MM.1S (cell line): Measurements from ENCODE around the gene TMEM244.

ENCODE experiments used
- DNase-seq: peaks from one replicate; pipeline ENCODE4 v3.0.0-alpha.2; 2015
- H2AFZ ChIP-seq: fragments of 300-600 bp; sonication (generic); 2 replicates; pipeline ENCODE4 v1.6.0; 2016; ENCODE audit warnings: antibody characterized with exemption, low read length
- H3F3A ChIP-seq: fragments of 300-600 bp; sonication (generic); 2 replicates; pipeline ENCODE4 v1.6.1; 2016; ENCODE audit warnings: mild to moderate bottlenecking, antibody characterized with exemption, low read length, moderate library complexity, mixed read lengths; ENCODE audit not compliant: insufficient read depth
- H3K27ac ChIP-seq: fragments of 300-600 bp; sonication (generic); 2 replicates; pipeline ENCODE4 v1.5.1; 2016; ENCODE audit warnings: mild to moderate bottlenecking, low read length
- H3K27me3 ChIP-seq: fragments of 300-600 bp; sonication (generic); replicated peaks from 2 replicates; pipeline ENCODE4 v1.6.0; 2016; ENCODE audit warnings: low read length; ENCODE audit not compliant: insufficient read depth
- H3K36me3 ChIP-seq: fragments of 300-600 bp; sonication (generic); replicated peaks from 2 replicates; pipeline ENCODE4 v1.6.1; 2016; ENCODE audit warnings: mild to moderate bottlenecking, low read length, mixed read lengths; ENCODE audit not compliant: insufficient read depth
- H3K4me1 ChIP-seq: fragments of 300-600 bp; sonication (generic); 2 replicates; pipeline ENCODE4 v1.6.1; 2016; ENCODE audit warnings: low read length, mixed read lengths
- H3K4me2 ChIP-seq: fragments of 300-600 bp; sonication (generic); 2 replicates; pipeline ENCODE4 v1.6.0; 2016; ENCODE audit warnings: low read depth, low read length
- H3K4me3 ChIP-seq: fragments of 300-600 bp; sonication (generic); 2 replicates; pipeline ENCODE4 v1.5.1; 2016; ENCODE audit warnings: low read length, mixed read lengths
- H3K79me2 ChIP-seq: fragments of 300-600 bp; sonication (generic); 2 replicates; pipeline ENCODE4 v1.6.1; 2016; ENCODE audit warnings: mixed run types, low read length, mixed read lengths
- H3K9ac ChIP-seq: fragments of 300-600 bp; sonication (generic); 2 replicates; pipeline ENCODE4 v1.6.1; 2016; ENCODE audit warnings: low read length, mixed read lengths
- H3K9me2 ChIP-seq: fragments of 300-600 bp; sonication (generic); replicated peaks from 2 replicates; pipeline ENCODE4 v1.6.1; 2016; ENCODE audit warnings: mild to moderate bottlenecking, low read length, mixed read lengths; ENCODE audit not compliant: insufficient read depth
- H3K9me3 ChIP-seq: fragments of 300-600 bp; sonication (generic); replicated peaks from 2 replicates; pipeline ENCODE4 v1.6.1; 2016; ENCODE audit warnings: mild to moderate bottlenecking, low read length, mixed read lengths; ENCODE audit not compliant: insufficient read depth
- H4K20me1 ChIP-seq: fragments of 300-600 bp; sonication (generic); 2 replicates; pipeline ENCODE4 v1.6.1; 2016; ENCODE audit warnings: mild to moderate bottlenecking, low read length, moderate library complexity, mixed read lengths; ENCODE audit not compliant: insufficient read depth
- CTCF ChIP-seq: fragments of 300-600 bp; sonication (generic); IDR thresholded peaks from 2 replicates; pipeline ENCODE4 v1.5.1; 2016; ENCODE audit warnings: antibody characterized with exemption, low read length, mixed read lengths
- EZH2 ChIP-seq: fragments of 300-600 bp; sonication (generic); optimal IDR thresholded peaks from 2 replicates; pipeline ENCODE3; 2017; ENCODE audit warnings: low read depth, mild to moderate bottlenecking, antibody characterized with exemption, low read length, mixed read lengths
- EZH2phosphoT487 ChIP-seq: fragments of 300-600 bp; sonication (generic); IDR thresholded peaks from 2 replicates; pipeline ENCODE4 v1.6.1; 2018; ENCODE audit warnings: antibody characterized with exemption, low read length

The TMEM244 gene

GRCh38 chr6:129786548-129786947 is 74.6 kb downstream of the TMEM244 start:
- TF ChIP-seq EZH2 (no peak), EZH2phosphoT487 (no peak), CTCF (no peak)
- DNase-seq: no peak
- Histone ChIP-seq H3K9ac (no peak overlapping the region), H4K20me1 (no peaks in the 10 kb centered on the region), H2AFZ (no peak overlapping the region), H3K4me3 (no peak overlapping the region), H3K27me3 (no peaks in the 10 kb centered on the region), H3K4me1 (no peaks in the 10 kb centered on the region), H3K36me3 (no peaks in the 10 kb centered on the region), H3K9me3 (no peaks in the 10 kb centered on the region), H3F3A (no peaks in the 10 kb centered on the region), H3K79me2 (no peaks in the 10 kb centered on the region), H3K9me2 (no peaks in the 10 kb centered on the region), H3K4me2 (no peak overlapping the region), H3K27ac (no peak overlapping the region)

DNA sequence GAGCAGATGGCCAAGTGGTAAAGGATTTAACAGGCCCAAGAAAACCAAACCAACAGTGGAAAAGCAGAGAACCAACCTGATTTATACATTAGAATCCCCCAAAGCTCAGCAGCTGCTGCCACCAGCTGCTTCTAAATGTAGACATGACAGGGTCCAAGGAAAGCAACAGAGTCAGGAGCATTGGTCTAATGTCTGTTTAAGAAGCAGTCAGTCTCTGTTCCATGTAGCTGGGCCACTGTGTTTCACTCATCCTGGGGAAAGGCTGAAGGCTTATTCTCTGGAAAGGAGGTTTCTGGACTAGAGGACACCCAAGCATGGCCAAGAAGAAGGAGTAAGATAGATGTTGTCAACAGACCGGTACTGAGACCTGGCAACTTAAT is 75.4 kb downstream of the TMEM244 start:
- Histone ChIP-seq H4K20me1 (no peaks in the 10 kb centered on the region), H3K4me2 (no peak overlapping the region), H3K27ac (no peak overlapping the region), H3K4me1 (no peaks in the 10 kb centered on the region), H3K9me2 (no peaks in the 10 kb centered on the region), H3K9ac (no peak overlapping the region), H3K27me3 (no peaks in the 10 kb centered on the region), H3F3A (no peaks in the 10 kb centered on the region), H3K79me2 (no peaks in the 10 kb centered on the region), H3K4me3 (no peak overlapping the region), H3K9me3 (no peaks in the 10 kb centered on the region), H3K36me3 (no peaks in the 10 kb centered on the region), H2AFZ (no peak overlapping the region)
- DNase-seq: no peak
- TF ChIP-seq CTCF: no peak
- TF ChIP-seq EZH2phosphoT487: no peak
- TF ChIP-seq EZH2: no peak

GRCh38 chr6:129785047-129785755 is 75.9 kb downstream of the TMEM244 start:
- TF ChIP-seq EZH2phosphoT487 (no peak), CTCF (no peak), EZH2 (no peak)

More at GRCh38 chr6:129785047-129785755, 75.9 kb downstream of the TMEM244 start:
- Histone ChIP-seq H3K9me3 (no peaks in the 10 kb centered on the region), H3K36me3 (no peaks in the 10 kb centered on the region), H3K79me2 (no peaks in the 10 kb centered on the region), H3K27ac (no peak overlapping the region), H4K20me1 (no peaks in the 10 kb centered on the region), H3K27me3 (no peaks in the 10 kb centered on the region), H2AFZ (no peak overlapping the region), H3K9ac (no peak overlapping the region), H3K4me3 (no peak overlapping the region), H3K4me2 (no peak overlapping the region), H3F3A (no peaks in the 10 kb centered on the region), H3K9me2 (no peaks in the 10 kb centered on the region), H3K4me1 (no peaks in the 10 kb centered on the region)
- DNase-seq: no peak
